ENCODE data around the gene ADAMTS9.

GRCh38 chr3:64506255-64506654 is 181.5 kb downstream of the ADAMTS9 start:
- TF ChIP-seq, protein P1, sequence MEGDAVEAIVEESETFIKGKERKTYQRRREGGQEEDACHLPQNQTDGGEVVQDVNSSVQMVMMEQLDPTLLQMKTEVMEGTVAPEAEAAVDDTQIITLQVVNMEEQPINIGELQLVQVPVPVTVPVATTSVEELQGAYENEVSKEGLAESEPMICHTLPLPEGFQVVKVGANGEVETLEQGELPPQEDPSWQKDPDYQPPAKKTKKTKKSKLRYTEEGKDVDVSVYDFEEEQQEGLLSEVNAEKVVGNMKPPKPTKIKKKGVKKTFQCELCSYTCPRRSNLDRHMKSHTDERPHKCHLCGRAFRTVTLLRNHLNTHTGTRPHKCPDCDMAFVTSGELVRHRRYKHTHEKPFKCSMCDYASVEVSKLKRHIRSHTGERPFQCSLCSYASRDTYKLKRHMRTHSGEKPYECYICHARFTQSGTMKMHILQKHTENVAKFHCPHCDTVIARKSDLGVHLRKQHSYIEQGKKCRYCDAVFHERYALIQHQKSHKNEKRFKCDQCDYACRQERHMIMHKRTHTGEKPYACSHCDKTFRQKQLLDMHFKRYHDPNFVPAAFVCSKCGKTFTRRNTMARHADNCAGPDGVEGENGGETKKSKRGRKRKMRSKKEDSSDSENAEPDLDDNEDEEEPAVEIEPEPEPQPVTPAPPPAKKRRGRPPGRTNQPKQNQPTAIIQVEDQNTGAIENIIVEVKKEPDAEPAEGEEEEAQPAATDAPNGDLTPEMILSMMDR (IDR thresholded peaks at IDR 0.05 in 2 of 3, conservative IDR thresholded peaks at IDR 0.05 in 1 of 3; ENCODE audit: control insufficient read depth in 2 of 3, extremely low read depth in 1 of 3, insufficient read depth in 1 of 3, low read depth in 3 of 3, low read length in 3 of 3): no peak
- TF ChIP-seq JUNB (IDR thresholded peaks at IDR 0.05) (no peak), NFIC (IDR thresholded peaks at IDR 0.05; ENCODE audit: low read depth, low read length) (no peak), PML (IDR thresholded peaks at IDR 0.05; ENCODE audit: low read length) (no peak), EZH2 (IDR thresholded peaks at IDR 0.05; ENCODE audit: borderline replicate concordance, control insufficient read depth, low read depth, low read length) (no peak), SMC3 (IDR thresholded peaks at IDR 0.05; ENCODE audit: borderline replicate concordance, low read length) (no peak), POLR2A (IDR thresholded peaks at IDR 0.05; ENCODE audit: low read depth, low read length) (no peak), ATF3 (IDR thresholded peaks at IDR 0.05; ENCODE audit: borderline replicate concordance, extremely low read depth, low read depth, low read length) (no peak), PAX8 (IDR thresholded peaks at IDR 0.05) (no peak)
- TF ChIP-seq, protein P2, sequence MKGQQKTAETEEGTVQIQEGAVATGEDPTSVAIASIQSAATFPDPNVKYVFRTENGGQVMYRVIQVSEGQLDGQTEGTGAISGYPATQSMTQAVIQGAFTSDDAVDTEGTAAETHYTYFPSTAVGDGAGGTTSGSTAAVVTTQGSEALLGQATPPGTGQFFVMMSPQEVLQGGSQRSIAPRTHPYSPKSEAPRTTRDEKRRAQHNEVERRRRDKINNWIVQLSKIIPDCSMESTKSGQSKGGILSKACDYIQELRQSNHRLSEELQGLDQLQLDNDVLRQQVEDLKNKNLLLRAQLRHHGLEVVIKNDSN (IDR thresholded peaks at IDR 0.05; ENCODE audit: borderline replicate concordance, extremely low read length, insufficient read depth, low read depth, low read length): no peak
- TF ChIP-seq, protein P3, sequence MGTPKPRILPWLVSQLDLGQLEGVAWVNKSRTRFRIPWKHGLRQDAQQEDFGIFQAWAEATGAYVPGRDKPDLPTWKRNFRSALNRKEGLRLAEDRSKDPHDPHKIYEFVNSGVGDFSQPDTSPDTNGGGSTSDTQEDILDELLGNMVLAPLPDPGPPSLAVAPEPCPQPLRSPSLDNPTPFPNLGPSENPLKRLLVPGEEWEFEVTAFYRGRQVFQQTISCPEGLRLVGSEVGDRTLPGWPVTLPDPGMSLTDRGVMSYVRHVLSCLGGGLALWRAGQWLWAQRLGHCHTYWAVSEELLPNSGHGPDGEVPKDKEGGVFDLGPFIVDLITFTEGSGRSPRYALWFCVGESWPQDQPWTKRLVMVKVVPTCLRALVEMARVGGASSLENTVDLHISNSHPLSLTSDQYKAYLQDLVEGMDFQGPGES (IDR thresholded peaks at IDR 0.05): no peak
- TF ChIP-seq, protein P4, sequence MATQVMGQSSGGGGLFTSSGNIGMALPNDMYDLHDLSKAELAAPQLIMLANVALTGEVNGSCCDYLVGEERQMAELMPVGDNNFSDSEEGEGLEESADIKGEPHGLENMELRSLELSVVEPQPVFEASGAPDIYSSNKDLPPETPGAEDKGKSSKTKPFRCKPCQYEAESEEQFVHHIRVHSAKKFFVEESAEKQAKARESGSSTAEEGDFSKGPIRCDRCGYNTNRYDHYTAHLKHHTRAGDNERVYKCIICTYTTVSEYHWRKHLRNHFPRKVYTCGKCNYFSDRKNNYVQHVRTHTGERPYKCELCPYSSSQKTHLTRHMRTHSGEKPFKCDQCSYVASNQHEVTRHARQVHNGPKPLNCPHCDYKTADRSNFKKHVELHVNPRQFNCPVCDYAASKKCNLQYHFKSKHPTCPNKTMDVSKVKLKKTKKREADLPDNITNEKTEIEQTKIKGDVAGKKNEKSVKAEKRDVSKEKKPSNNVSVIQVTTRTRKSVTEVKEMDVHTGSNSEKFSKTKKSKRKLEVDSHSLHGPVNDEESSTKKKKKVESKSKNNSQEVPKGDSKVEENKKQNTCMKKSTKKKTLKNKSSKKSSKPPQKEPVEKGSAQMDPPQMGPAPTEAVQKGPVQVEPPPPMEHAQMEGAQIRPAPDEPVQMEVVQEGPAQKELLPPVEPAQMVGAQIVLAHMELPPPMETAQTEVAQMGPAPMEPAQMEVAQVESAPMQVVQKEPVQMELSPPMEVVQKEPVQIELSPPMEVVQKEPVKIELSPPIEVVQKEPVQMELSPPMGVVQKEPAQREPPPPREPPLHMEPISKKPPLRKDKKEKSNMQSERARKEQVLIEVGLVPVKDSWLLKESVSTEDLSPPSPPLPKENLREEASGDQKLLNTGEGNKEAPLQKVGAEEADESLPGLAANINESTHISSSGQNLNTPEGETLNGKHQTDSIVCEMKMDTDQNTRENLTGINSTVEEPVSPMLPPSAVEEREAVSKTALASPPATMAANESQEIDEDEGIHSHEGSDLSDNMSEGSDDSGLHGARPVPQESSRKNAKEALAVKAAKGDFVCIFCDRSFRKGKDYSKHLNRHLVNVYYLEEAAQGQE (IDR thresholded peaks at IDR 0.05; ENCODE audit: low read depth, low read length): no peak
